Smooth muscle cell (in vitro differentiated cells): ENCODE measurements around the gene SENP7. TPM values are rescaled to one million over a fixed set of nuclear protein-coding genes. Genes with fewer than 3 reads are reported as not detected.

Experiments used
- DNase-seq: peaks from one replicate; lab custom pipeline; 2025; ENCODE audit not compliant: unreplicated experiment; lab: John Stamatoyannopoulos, UW
- H2AFZ ChIP-seq: fragments of 200-600 bp; sonication (generic); 2 replicates; pipeline ENCODE4 v1.6.0; 2016; ENCODE audit warnings: antibody characterized with exemption, low read depth, mild to moderate bottlenecking
- H3F3A ChIP-seq: fragments of 200-600 bp; sonication (generic); 2 replicates; pipeline ENCODE4 v1.6.0; 2017; ENCODE audit warnings: antibody characterized with exemption, low read depth
- H3K27ac ChIP-seq: fragments of 200-600 bp; sonication (generic); 2 replicates; pipeline ENCODE4 v1.5.1; 2016; ENCODE audit warnings: low read depth, mild to moderate bottlenecking
- H3K27me3 ChIP-seq: fragments of 200-600 bp; sonication (generic); 2 replicates; pipeline ENCODE4 v1.6.1; 2016; ENCODE audit warnings: low read depth, mild to moderate bottlenecking
- H3K36me3 ChIP-seq: fragments of 200-600 bp; sonication (generic); 2 replicates; pipeline ENCODE4 v1.5.1; 2016; ENCODE audit warnings: low read depth
- H3K4me1 ChIP-seq: fragments of 200-600 bp; sonication (generic); 2 replicates; pipeline ENCODE4 v1.5.1; 2016; ENCODE audit warnings: low read depth
- H3K4me2 ChIP-seq: fragments of 200-600 bp; sonication (generic); 2 replicates; pipeline ENCODE4 v1.6.0; 2016; ENCODE audit warnings: mild to moderate bottlenecking
- H3K4me3 ChIP-seq: fragments of 200-600 bp; sonication (generic); 2 replicates; pipeline ENCODE4 v1.5.1; 2016; ENCODE audit warnings: mild to moderate bottlenecking
- H3K79me2 ChIP-seq: fragments of 200-600 bp; sonication (generic); 2 replicates; pipeline ENCODE4 v1.6.0; 2016; ENCODE audit warnings: low read depth, mild to moderate bottlenecking
- H3K9ac ChIP-seq: fragments of 200-600 bp; sonication (generic); 2 replicates; pipeline ENCODE4 v1.6.0; 2016; ENCODE audit warnings: low read depth
- H3K9me3 ChIP-seq: fragments of 200-600 bp; sonication (generic); replicated peaks from 2 replicates; pipeline ENCODE4 v1.5.1; 2016; ENCODE audit warnings: low read depth
- H4K20me1 ChIP-seq: fragments of 200-600 bp; sonication (generic); 2 replicates; pipeline ENCODE4 v1.6.0; 2016; ENCODE audit warnings: low read depth
- CTCF ChIP-seq: fragments of 200-600 bp; sonication (generic); IDR thresholded peaks from 2 replicates; pipeline ENCODE4 v1.5.1; 2017; ENCODE audit warnings: borderline replicate concordance, mild to moderate bottlenecking, antibody characterized with exemption; ENCODE audit not compliant: insufficient read depth, poor library complexity, severe bottlenecking
- WGBS: methylation state at CpG from one replicate; pipeline ENCODE4 v1.1.7; 2016; ENCODE audit warnings: low lambda C conversion rate; 5-methylcytosine and 5-hydroxymethylcytosine counted together
- polyA plus RNA-seq: library from polyadenylated mRNA; unstranded; fragments of >200 nt; fragmentation: Nextera tagmentation; extraction: Ambion mirVana; gene quantifications from 2 replicates; pipeline ENCODE4 v1.2.1, GENCODE V29; 2016
- total RNA-seq: library from RNA; depleted of rRNA; stranded (reverse); fragments of >200 nt; gene quantifications from 2 replicates; pipeline ENCODE4 v1.2.3, GENCODE V29; 2014

SENP7 gene
- total and polyA plus RNA-seq, 2 experiments from 2014 or later: 6.6 to 37.1 TPM

GRCh38 chr3:101379658-101380376 is 133.2 kb downstream of the SENP7 start:
- no peaks in the 10 kb centered on the region for H3K4me1 ChIP-seq
- H2AFZ ChIP-seq: no peak overlapping the region
- no peaks in the 10 kb centered on the region for H3K9me3 ChIP-seq
- no peak overlapping the region for H3K27ac ChIP-seq
- no peak overlapping the region for H3K9ac ChIP-seq
- DNase-seq: no peak
- no peaks in the 10 kb centered on the region for H3F3A ChIP-seq
- no peak for TF ChIP-seq CTCF
- no peak overlapping the region for H3K4me3 ChIP-seq
- H4K20me1 ChIP-seq: peaks cover 29% of the 10 kb centered on the region
- over 99% methylated on average over 3 of the region's 3 CpGs for WGBS
- H3K79me2 ChIP-seq: peaks cover 27% of the 10 kb centered on the region
- H3K27me3 ChIP-seq: no peaks in the 10 kb centered on the region
- peaks cover 3% of the 10 kb centered on the region for H3K36me3 ChIP-seq
- H3K4me2 ChIP-seq: no peak overlapping the region

- Histone ChIP-seq H3K36me3 (peaks cover 3% of the 10 kb centered on the region), H3K4me1 (no peaks in the 10 kb centered on the region), H3K4me3 (no peak overlapping the region), H3K27me3 (no peaks in the 10 kb centered on the region), H3F3A (no peaks in the 10 kb centered on the region), H4K20me1 (peaks cover 17% of the 10 kb centered on the region), H3K27ac (peak overlapping the region; percentile 51), H3K79me2 (peaks cover 27% of the 10 kb centered on the region), H2AFZ (no peak overlapping the region), H3K9me3 (no peaks in the 10 kb centered on the region), H3K9ac (no peak overlapping the region), H3K4me2 (peak overlapping the region; percentile 36)
- DNase-seq: no peak
- WGBS: 47% methylated on average over 3 of the region's 3 CpGs
- no peak for TF ChIP-seq CTCF
Observed at GRCh38 chr3:101377796-101378195, 135.2 kb downstream of the SENP7 start.

- Histone ChIP-seq H3K4me2 (no peak overlapping the region), H3K36me3 (peaks cover 3% of the 10 kb centered on the region), H3K9ac (no peak overlapping the region), H3K4me3 (no peak overlapping the region), H3F3A (no peaks in the 10 kb centered on the region), H3K9me3 (no peaks in the 10 kb centered on the region), H2AFZ (no peak overlapping the region), H3K27me3 (no peaks in the 10 kb centered on the region), H3K4me1 (no peaks in the 10 kb centered on the region), H3K79me2 (peaks cover 27% of the 10 kb centered on the region), H3K27ac (peak overlapping the region; percentile 51), H4K20me1 (peaks cover 11% of the 10 kb centered on the region)
- no peak for DNase-seq
- no peak for TF ChIP-seq CTCF
- WGBS: 78% methylated on average over 4 of the region's 4 CpGs
Observed at GRCh38 chr3:101377209-101377608, 135.8 kb downstream of the SENP7 start.

GRCh38 chr3:101375586-101375985 is 137.4 kb downstream of the SENP7 start:
- no peak for TF ChIP-seq CTCF
- Histone ChIP-seq H3K27ac (no peak overlapping the region), H3K27me3 (no peaks in the 10 kb centered on the region), H3K4me1 (no peaks in the 10 kb centered on the region), H3K9ac (no peak overlapping the region), H3K9me3 (no peaks in the 10 kb centered on the region), H3K4me3 (no peak overlapping the region), H3K4me2 (no peak overlapping the region), H3K79me2 (peaks cover 18% of the 10 kb centered on the region), H3F3A (no peaks in the 10 kb centered on the region), H2AFZ (no peak overlapping the region), H4K20me1 (peaks cover 10% of the 10 kb centered on the region), H3K36me3 (peaks cover 3% of the 10 kb centered on the region)
- DNase-seq: no peak
